H54 (cell line): ENCODE data around the gene NUDT21.
"Not testable (repeated sequence)": the region's sequence is repeated elsewhere in the genome, so short reads cannot be mapped to it uniquely, and the experiment has no call there.

Source experiments
- DNase-seq: peaks from one replicate; pipeline ENCODE4 v3.0.0; 2011; ENCODE audit warnings: low spot score, mixed read lengths; ENCODE audit not compliant: insufficient read length
- FAIRE-seq: peaks from 3 replicates; lab custom pipeline; 2011; peaks lifted over from hg19 to GRCh38; lab: Jason Lieb, UNC
- POLR2A ChIP-seq: IDR thresholded peaks from 2 replicates; pipeline ENCODE4 v1.6.1; 2011; ENCODE audit warnings: low read depth, mild to moderate bottlenecking, low read length

NUDT21 gene

DNA sequence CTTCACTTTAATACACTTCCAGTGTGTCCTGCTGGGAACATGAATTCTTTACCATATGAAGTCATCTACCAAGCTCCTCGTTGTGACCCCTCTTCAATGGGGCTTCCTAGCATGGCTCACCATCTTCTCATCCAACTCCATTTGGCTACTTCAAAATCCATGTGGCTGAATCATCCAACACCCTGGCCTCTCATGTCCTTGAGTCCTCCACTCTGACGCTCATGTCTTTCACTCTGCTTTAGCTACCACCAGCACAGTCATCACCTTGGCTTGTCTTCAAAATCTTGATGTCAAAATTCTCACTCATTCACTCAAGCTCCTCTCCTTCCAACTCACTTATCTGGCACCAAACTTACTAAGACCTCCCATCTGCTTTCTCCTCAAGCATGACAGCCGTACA, 61.6 kb downstream of the NUDT21 start:
- peak; percentile 47 for DNase-seq
- no peak for TF ChIP-seq POLR2A
- peak; percentile 94 for FAIRE-seq

DNA sequence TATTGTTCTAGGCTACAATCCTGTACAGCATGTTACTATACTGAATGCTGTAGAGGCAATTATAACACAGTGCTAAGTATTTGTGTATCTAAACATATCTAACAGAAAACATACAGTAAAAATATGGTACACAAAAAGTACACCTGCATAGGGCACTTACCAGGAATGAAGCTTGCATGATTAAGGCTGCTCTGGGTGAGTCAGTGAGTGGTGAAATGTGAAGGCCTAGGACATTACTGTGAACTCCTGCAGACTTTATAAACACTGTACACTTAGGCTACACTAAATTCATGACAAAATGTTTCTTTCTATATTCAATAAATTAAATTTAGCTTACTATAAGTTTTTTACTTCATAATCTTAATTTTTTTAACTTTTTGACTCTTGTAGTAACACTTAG, 62.9 kb downstream of the NUDT21 start:
- TF ChIP-seq POLR2A = no peak
- no peak for FAIRE-seq

DNA sequence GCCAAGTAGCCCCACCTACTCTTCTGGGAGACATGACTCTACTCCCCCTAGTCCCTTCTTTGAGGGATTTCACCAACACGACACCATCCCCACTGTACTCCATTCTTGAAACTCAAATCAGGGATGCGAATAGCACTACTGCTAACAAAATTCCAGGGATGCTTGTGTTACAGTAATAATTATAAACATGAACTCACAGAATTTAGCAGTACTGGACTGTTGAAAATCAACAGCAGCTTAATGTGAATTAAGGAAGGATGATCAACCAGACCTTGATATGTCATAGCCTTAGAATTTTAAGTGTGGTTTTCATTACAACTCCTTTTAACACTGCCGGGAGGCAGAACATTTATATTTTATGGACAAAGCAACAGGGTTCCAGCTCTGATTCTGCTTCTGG, 63.7 kb downstream of the NUDT21 start:
- DNase-seq (no peak), FAIRE-seq (no peak)
- no peak for TF ChIP-seq POLR2A

More for the DNA sequence above, 62.9 kb downstream of the NUDT21 start:
- DNase-seq = no peak

DNA sequence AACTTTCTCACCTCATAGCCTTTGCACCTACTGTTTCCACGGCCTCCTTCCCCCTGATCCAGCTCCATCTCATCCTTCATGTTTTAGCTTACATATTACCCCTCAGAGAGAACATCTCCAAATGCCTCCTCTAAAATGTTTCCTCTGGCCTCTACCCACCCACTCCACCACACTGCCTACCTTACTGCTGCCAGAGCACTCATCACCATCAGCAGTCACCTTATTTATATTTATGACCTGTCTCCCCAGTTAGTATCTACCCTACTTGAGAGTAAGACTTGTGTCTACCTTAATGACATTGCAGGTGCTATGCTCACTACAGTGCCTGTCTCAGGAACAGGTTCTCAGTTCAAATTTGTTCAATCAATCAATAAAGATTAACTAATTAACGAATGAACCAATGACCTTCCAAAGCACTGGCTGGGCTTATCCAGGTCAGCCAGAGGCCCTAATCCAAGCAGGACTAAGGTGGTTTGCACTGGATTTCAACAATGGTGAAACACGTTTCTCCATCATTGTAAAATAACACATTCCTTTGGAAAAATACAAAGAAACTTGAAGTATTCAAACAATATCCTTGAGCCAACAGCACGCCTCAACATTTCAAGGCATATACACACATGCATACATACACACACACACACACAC, 66.9 kb downstream of the NUDT21 start:
- no peak for TF ChIP-seq POLR2A
- no peak for DNase-seq
- no peak for FAIRE-seq

DNA sequence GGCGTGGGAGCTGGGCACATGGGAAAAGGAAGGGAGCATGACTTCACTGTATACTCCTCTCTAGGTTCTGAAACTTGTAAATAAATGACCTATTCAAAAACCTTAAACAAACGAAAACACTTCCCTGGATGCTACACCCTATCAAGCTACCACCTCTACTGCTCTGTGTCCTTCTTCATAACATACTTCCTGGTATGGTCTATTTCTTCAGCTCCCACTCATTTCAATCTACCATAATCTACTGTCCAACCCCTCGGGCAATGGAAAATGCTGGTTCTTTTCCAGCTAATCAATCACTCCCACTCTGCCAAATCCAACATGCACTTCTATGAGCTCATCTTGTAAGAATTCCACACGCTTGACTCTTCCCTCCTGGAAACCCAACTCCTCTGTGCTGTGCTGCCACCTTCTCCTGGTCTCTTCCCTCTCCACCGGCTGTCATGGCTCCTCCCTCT, 68.2 kb downstream of the NUDT21 start:
- FAIRE-seq (peak; percentile 82), DNase-seq (peak; percentile 61)

DNA sequence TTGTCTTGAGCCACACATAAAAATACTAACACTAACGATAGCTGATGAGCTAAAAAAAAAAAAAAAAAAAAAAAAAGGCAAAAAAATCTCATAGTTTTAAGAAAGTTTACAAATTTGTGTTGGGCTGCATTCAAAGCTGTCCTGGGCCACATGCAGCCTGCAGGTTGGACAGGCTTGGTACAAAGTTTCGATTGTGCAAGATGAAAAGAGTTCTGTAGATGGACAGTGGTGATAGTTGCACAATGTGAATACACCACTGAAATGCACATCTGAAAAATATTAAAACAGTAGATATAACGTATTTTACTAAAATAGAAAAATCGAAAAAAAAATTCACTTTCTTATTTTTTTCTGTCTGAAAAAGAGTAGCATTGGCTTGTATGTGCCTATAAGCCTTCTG, 68.7 kb downstream of the NUDT21 start:
- TF ChIP-seq POLR2A = no peak
- FAIRE-seq (no peak), DNase-seq (no peak)

More for the DNA sequence above, 68.2 kb downstream of the NUDT21 start:
- TF ChIP-seq POLR2A = no peak

DNA sequence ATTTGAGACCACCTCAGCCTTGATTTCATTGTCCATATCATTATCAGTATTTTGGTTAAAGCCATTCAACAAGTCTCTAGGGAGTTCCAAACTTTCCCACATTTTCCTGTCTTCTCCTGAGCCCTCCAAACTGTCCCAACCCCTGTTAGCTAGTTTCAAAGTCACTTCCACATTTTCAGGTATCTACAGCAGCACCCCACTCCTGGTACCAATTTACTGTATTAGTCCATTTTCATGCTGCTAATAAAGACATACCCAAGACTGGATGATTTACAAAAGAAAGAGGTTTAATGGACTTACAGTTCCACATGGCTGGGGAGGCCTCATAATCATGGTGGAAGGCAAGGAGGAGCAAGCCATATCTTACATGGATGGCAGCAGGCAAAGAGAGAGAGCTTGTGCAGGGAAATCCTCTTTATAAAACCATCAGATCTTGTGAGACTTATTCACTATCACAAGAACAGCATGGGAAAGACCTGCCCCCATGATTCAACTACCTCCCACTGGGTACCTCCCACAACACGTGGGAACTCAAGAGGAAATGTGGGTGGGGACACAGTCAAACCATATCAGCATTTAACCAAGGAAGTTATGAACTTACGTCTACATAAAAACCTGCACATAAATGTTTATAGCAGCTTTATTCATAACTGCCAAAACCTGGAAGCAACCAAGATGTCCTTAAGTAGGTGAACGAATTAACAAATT, 70.2 kb downstream of the NUDT21 start:
- FAIRE-seq, DNase-seq: not testable (repeated sequence)
